HG03097 (cell line): ENCODE data around the gene CTSW.

Experiments used
- ATAC-seq: cut with Tn5 transposase; IDR thresholded peaks from one replicate; pipeline ENCODE4 v1.9.1; 2021; ENCODE audit not compliant: unreplicated experiment, low FRiP score

CTSW gene

GRCh38 chr11:65920372-65920802 lies 40.8 kb downstream of the CTSW start:
- ATAC-seq, result no peak

- ATAC-seq, result no peak
These were observed 41.5 kb downstream of the CTSW start for GRCh38 chr11:65921033-65921555.

- ATAC-seq, result no peak
These were observed 42.2 kb downstream of the CTSW start for GRCh38 chr11:65921876-65922275.

GRCh38 chr11:65922565-65922964 lies 42.9 kb downstream of the CTSW start:
- no peak for ATAC-seq

- no peak for ATAC-seq
These were observed 45.8 kb downstream of the CTSW start for GRCh38 chr11:65925397-65925796.

- peak; percentile 77 for ATAC-seq
These were observed 48.3 kb downstream of the CTSW start for GRCh38 chr11:65927904-65928397.

- ATAC-seq, result no peak
These were observed 49.0 kb downstream of the CTSW start for GRCh38 chr11:65928667-65929066.

- no peak for ATAC-seq
These were observed 52.3 kb downstream of the CTSW start for GRCh38 chr11:65931773-65932557.

GRCh38 chr11:65932558-65932919 lies 52.9 kb downstream of the CTSW start:
- ATAC-seq, result no peak
